ENCODE results near the gene MYO15A. TPM values are rescaled to one million over a fixed set of nuclear protein-coding genes. Genes with fewer than 3 reads are reported as not detected.

MYO15A gene
- total and polyA plus RNA-seq, 9 donors, result 1.5 to 5.4 (median 3.2) TPM

DNA sequence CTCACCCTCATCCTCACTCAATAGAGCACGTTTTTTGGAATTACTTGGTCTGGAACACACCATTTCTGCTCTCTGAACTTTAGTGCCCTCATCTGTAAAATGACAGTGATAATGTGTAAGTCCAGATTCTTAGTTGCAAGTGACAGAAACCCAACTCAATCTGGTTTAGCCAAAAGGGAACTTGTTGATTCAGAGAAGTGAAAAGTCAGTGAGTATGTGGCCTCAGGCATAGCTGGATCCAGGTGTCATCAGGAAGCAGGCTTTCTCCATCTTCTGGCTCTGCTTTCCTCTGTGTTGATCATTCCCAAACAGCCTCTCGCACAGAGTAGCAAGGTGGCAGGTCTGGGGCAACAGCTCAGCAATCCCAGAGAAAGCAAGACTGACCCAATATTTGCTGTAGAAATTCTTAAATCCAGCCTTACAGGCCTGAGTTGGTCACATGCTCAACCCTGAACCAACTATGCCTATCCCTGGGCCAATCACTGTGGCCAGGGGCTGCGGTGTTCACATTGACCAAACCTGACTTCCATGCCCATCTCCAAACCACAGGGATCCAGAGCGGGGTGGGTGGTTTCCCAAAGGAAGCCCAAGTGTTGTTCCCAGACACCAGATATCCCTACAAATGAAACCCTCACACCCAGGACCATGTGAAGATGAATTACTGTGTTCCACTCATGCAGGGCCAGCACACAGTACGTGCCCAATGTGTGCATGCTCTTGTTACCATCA, 51.7 kb downstream of the MYO15A start:
- Histone ChIP-seq H3K4me1 (ENCODE audit: insufficient read depth) (peaks cover 4% of the 10 kb centered on the region), H3K27me3 (no peaks in the 10 kb centered on the region), H3K27ac (no peak overlapping the region), H3K9me3 (no peaks in the 10 kb centered on the region), H3K4me3 (no peak overlapping the region), H3K36me3 (no peaks in the 10 kb centered on the region)
- no peak for TF ChIP-seq POLR2A (IDR thresholded peaks at IDR 0.05)
- TF ChIP-seq, protein P1, sequence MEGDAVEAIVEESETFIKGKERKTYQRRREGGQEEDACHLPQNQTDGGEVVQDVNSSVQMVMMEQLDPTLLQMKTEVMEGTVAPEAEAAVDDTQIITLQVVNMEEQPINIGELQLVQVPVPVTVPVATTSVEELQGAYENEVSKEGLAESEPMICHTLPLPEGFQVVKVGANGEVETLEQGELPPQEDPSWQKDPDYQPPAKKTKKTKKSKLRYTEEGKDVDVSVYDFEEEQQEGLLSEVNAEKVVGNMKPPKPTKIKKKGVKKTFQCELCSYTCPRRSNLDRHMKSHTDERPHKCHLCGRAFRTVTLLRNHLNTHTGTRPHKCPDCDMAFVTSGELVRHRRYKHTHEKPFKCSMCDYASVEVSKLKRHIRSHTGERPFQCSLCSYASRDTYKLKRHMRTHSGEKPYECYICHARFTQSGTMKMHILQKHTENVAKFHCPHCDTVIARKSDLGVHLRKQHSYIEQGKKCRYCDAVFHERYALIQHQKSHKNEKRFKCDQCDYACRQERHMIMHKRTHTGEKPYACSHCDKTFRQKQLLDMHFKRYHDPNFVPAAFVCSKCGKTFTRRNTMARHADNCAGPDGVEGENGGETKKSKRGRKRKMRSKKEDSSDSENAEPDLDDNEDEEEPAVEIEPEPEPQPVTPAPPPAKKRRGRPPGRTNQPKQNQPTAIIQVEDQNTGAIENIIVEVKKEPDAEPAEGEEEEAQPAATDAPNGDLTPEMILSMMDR (IDR thresholded peaks at IDR 0.05), result no peak
- TF ChIP-seq EP300 (IDR thresholded peaks at IDR 0.05), result no peak
- WGBS, 3 donors, result 87 to 96% (median 92%) methylated on average over 5 of the region's 5 CpGs
- DNase-seq, result no peak
- intact Hi-C loops (cut with DNase I), result no loop called here

DNA sequence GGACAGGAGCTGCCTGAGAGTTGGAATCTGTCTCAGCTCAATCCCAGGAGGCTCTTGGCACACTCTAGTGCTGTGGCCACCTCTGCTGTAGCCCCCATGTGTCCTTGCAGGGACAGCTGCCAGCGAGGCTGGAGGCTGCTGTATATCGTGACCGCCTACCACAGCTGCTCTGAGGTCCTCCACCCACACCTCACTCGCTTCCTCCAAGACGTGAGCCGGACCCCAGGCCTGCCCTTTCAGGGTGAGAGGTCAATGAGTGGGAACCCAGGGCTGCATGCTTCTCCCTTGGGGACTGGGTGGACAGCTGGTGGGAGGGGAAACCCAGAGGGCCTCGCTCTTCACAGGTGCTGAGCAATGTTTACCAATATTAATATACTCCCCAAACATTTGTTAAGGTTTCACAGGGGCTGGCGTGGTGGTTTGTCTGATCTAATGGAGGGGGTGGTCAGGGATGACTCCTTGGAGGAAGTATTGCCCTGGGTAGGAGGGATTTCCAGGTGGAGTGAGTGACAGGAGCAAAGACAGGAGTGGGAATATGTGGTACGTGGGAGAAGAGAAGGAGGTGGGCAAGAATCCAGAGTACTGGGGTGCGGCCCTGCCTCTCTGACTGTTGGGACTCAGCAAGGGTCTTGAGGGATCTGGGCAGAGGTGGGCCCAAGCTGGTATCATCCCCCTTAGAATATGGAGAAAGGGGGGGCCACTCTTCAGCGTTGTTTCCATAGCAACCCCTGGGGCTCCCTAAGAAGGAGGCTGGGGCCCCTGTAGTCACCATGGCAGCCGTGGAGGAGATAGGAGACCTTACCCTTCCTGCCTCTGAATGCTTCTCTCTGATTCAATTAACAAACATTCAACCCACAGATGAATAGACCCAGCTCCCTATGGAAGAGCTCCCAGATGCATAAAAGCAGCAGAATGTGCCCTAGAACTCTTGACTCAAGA, 52.9 kb downstream of the MYO15A start:
- no peak overlapping the region for H3K4me3 ChIP-seq
- WGBS, 3 donors, result 54 to 58% (median 57%) methylated on average over 12 of the region's 12 CpGs
- intact Hi-C loops (cut with DNase I), result no loop called here
- no peaks in the 10 kb centered on the region for H3K36me3 ChIP-seq
- no peak for DNase-seq
- H3K9me3 ChIP-seq, result no peaks in the 10 kb centered on the region
- H3K27me3 ChIP-seq, result no peaks in the 10 kb centered on the region
- no peak for TF ChIP-seq EP300 (IDR thresholded peaks at IDR 0.05)
- no peak for TF ChIP-seq POLR2A (IDR thresholded peaks at IDR 0.05)
- TF ChIP-seq, protein P1 (IDR thresholded peaks at IDR 0.05), result no peak
- H3K27ac ChIP-seq, result no peak overlapping the region
- H3K4me1 ChIP-seq (ENCODE audit: insufficient read depth), result peaks cover 4% of the 10 kb centered on the region

DNA sequence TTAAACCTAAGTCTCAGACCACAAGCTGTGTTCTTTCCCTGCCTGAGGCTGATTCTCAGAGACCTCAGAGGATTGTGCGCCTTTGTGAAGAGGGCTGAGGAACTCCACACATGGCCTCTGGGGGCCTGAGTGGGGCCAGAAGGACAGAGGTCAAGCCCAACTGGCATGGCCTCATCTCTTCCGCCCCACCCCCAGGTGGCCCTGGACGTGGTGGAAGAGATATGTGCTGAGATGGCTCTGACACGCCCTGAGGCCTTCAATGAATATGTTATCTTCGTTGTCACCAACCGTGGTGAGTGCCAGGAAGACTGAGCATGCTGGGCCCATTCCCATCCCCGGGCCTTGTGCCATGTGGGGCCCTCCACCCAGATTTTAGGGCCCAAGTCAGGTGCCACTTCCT, 55.0 kb downstream of the MYO15A start:
- TF ChIP-seq, protein P1 (IDR thresholded peaks at IDR 0.05), result no peak
- no peak for TF ChIP-seq EP300 (IDR thresholded peaks at IDR 0.05)
- no peak for TF ChIP-seq POLR2A (IDR thresholded peaks at IDR 0.05)
- WGBS, 3 donors, result 84 to 90% (median 86%) methylated on average over 7 of the region's 7 CpGs
- intact Hi-C loops (cut with DNase I), result no loop called here

DNA sequence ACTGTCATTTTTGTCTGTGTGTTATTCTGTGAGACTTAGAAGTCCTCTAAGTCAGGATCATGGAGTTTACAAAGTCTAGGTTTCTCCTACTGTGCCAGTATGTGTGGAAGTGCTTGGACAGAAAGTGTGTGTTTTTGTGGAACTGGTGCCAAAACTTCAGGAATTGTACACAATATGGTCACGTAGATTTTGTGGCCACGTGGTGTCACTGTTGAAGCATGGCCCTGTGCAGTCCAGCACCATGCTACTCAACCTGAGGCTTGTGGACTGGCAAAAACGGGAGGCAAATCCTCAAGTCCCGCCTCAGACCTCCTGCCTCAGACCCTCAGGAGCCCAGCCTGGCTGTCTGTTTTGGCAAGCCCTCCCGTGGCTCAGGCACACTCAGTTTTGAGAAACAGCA, 58.3 kb downstream of the MYO15A start:
- intact Hi-C loops (cut with DNase I), result no loop called here
- Histone ChIP-seq H3K9me3 (no peaks in the 10 kb centered on the region), H3K27me3 (no peaks in the 10 kb centered on the region), H3K27ac (no peak overlapping the region), H3K4me3 (no peak overlapping the region), H3K4me1 (ENCODE audit: insufficient read depth) (no peaks in the 10 kb centered on the region), H3K36me3 (no peaks in the 10 kb centered on the region)
- peak in 3 of 5 donors; percentile 46 to 56 (median 49) for DNase-seq
- WGBS, 3 donors, result 23 to 44% (median 31%) methylated on average over 5 of the region's 5 CpGs
- no peak for TF ChIP-seq POLR2A (IDR thresholded peaks at IDR 0.05)
- no peak for TF ChIP-seq EP300 (IDR thresholded peaks at IDR 0.05)
- TF ChIP-seq, protein P1 (IDR thresholded peaks at IDR 0.05), result no peak

More for the DNA sequence above, 55.0 kb downstream of the MYO15A start:
- H3K27me3 ChIP-seq, result no peaks in the 10 kb centered on the region
- no peak overlapping the region for H3K27ac ChIP-seq
- no peaks in the 10 kb centered on the region for H3K9me3 ChIP-seq
- peaks cover 1% of the 10 kb centered on the region for H3K4me1 ChIP-seq (ENCODE audit: insufficient read depth)
- H3K36me3 ChIP-seq, result no peaks in the 10 kb centered on the region
- no peak for DNase-seq
- no peak overlapping the region for H3K4me3 ChIP-seq
